Keratinocyte (primary cell): ENCODE data around the gene FOXN1. TPM values are rescaled to one million over a fixed set of nuclear protein-coding genes. Genes with fewer than 3 reads are reported as not detected.

ENCODE experiments used
- DNase-seq: peaks from one replicate; pipeline ENCODE4 v3.0.0-alpha.2; 2011; ENCODE audit warnings: low read depth, missing footprints, low spot score
- FAIRE-seq: peaks from 2 replicates; lab custom pipeline; 2011; peaks lifted over from hg19 to GRCh38; lab: Jason Lieb, UNC
- H2AFZ ChIP-seq: 2 replicates; pipeline ENCODE4 v1.6.0; 2012; ENCODE audit warnings: low read length, control low read depth, inconsistent platforms; ENCODE audit not compliant: control insufficient read depth
- H3K27ac ChIP-seq: 2 replicates; pipeline ENCODE4 v1.5.1; 2011; ENCODE audit warnings: low read length; ENCODE audit not compliant: control insufficient read depth, insufficient read depth
- H3K27me3 ChIP-seq: 3 replicates; pipeline ENCODE4 v1.6.0; 2011; ENCODE audit warnings: low read length; ENCODE audit not compliant: control insufficient read depth, insufficient read depth; ENCODE audit errors: extremely low read depth
- H3K36me3 ChIP-seq, 2 experiments: 2 replicates in 1 of 2; 3 replicates in 1 of 2; pipeline ENCODE4 v1.5.1; 2011; ENCODE audit warnings: low read length in 2 of 2, mild to moderate bottlenecking in 1 of 2; ENCODE audit not compliant: control insufficient read depth in 2 of 2, insufficient read depth in 2 of 2; ENCODE audit errors: extremely low read depth in 1 of 2
- H3K4me1 ChIP-seq: 3 replicates; pipeline ENCODE4 v1.5.1; 2011; ENCODE audit warnings: low read length; ENCODE audit not compliant: control insufficient read depth, insufficient read depth; ENCODE audit errors: extremely low read depth
- H3K4me2 ChIP-seq: 3 replicates; pipeline ENCODE4 v1.6.0; 2011; ENCODE audit warnings: low read depth, low read length; ENCODE audit not compliant: control insufficient read depth, insufficient read depth; ENCODE audit errors: extremely low read depth
- H3K4me3 ChIP-seq, 3 experiments: fragments of 200-600 bp in 1 of 3; sonication (generic) in 1 of 3; 2 replicates in 2 of 3; 3 replicates in 1 of 3; pipeline ENCODE4 v1.5.1; 2011 to 2016; ENCODE audit warnings: low read length in 3 of 3, mild to moderate bottlenecking in 3 of 3, control low read depth in 2 of 3, inconsistent platforms in 1 of 3, low read depth in 1 of 3, mixed read lengths in 1 of 3, mixed run types in 1 of 3, moderate library complexity in 1 of 3; ENCODE audit not compliant: control insufficient read depth in 2 of 3, insufficient read depth in 2 of 3; ENCODE audit errors: extremely low read depth in 1 of 3
- H3K79me2 ChIP-seq: 2 replicates; pipeline ENCODE4 v1.6.0; 2012; ENCODE audit warnings: low read length; ENCODE audit not compliant: control insufficient read depth, insufficient read depth
- H3K9ac ChIP-seq: 3 replicates; pipeline ENCODE4 v1.6.0; 2011; ENCODE audit warnings: low read length; ENCODE audit not compliant: control insufficient read depth, insufficient read depth; ENCODE audit errors: extremely low read depth
- H3K9me1 ChIP-seq: 3 replicates; pipeline ENCODE4 v1.6.0; 2011; ENCODE audit warnings: low read length; ENCODE audit not compliant: control insufficient read depth, insufficient read depth; ENCODE audit errors: extremely low read depth
- H3K9me3 ChIP-seq: 2 replicates; pipeline ENCODE4 v1.5.1; 2012; ENCODE audit warnings: low read depth, low read length; ENCODE audit not compliant: control insufficient read depth
- H4K20me1 ChIP-seq: 3 replicates; pipeline ENCODE4 v1.6.0; 2011; ENCODE audit warnings: low read length; ENCODE audit not compliant: control insufficient read depth, insufficient read depth; ENCODE audit errors: extremely low read depth
- EZH2 ChIP-seq: IDR thresholded peaks from one replicate; pipeline ENCODE4 v1.6.1; 2012; ENCODE audit warnings: inconsistent platforms, mild to moderate bottlenecking, low read length, moderate library complexity
- dilution Hi-C: fragments of 300-500 bp; cut with MboI; formaldehyde crosslinking; loops from one replicate; pipeline ENCODE4 v1.7.0; 2020; ENCODE audit warnings: low sequenced_read_pairs; ENCODE audit not compliant: extremely low pct_ligation_motif_present
- polyA plus RNA-seq, 5 experiments: library from polyadenylated mRNA; depleted of rRNA in 3 of 5; stranded (reverse) in 3 of 5; stranded (forward) in 1 of 5; unstranded in 1 of 5; fragments of >200 nt; gene quantifications; 1 replicate in 1 of 5; 2 replicates in 3 of 5; 3 replicates in 1 of 5; pipeline versions ENCODE4 v1.2.1 to v1.2.3, GENCODE V29; 2011 to 2012; ENCODE audit warnings: missing spikeins in 2 of 5, low read depth in 1 of 5, low replicate concordance in 1 of 5
- TF ChIP-seq, protein P1 (sequence below), 3 experiments: IDR thresholded peaks in 1 of 3; conservative IDR thresholded peaks in 1 of 3; optimal IDR thresholded peaks in 1 of 3; 2 replicates in 2 of 3; 3 replicates in 1 of 3; pipeline versions ENCODE3 to v1.5.1; 2011; ENCODE audit warnings: low read length in 3 of 3, mild to moderate bottlenecking in 3 of 3, moderate library complexity in 2 of 3, control low read depth in 1 of 3, inconsistent platforms in 1 of 3; ENCODE audit not compliant: insufficient read depth in 2 of 3; ENCODE audit errors: extremely low read depth in 1 of 3

FOXN1 gene
- polyA plus RNA-seq, 1 donor (not counting 4 experiments of a cell fraction or from before 2014, with no cell fraction given) = 0.29 TPM

DNA sequence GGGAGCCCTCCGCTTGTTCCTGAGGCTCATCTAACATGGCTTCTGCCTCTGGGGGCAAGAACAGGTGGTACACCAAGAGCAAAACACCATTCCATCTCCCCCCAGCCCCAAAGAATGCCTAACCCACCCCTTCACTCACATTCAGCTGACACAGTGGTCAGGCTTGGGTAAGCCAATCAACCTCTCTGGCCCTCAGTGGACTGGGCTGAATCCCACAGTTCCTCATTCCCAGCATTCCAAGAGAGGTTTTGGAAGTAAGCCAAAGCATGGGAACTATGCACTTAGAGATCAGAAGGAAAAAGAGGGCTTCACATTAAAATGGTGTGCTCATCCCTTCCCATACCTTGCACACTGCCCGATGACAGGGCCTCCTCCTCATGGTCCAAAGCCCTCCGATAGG lies 57.3 kb downstream of the FOXN1 start:
- Histone ChIP-seq H2AFZ (no peak overlapping the region), H3K27ac (no peak overlapping the region), H3K4me2 (no peak overlapping the region), H3K9ac (no peak overlapping the region), H3K4me3 (no peak overlapping the region), H3K36me3 (peaks cover 14% of the 10 kb centered on the region in 2 experiments), H3K27me3 (no peaks in the 10 kb centered on the region), H3K4me1 (no peaks in the 10 kb centered on the region), H3K79me2 (peaks cover 1% of the 10 kb centered on the region), H3K9me1 (no peaks in the 10 kb centered on the region), H4K20me1 (no peaks in the 10 kb centered on the region), H3K9me3 (no peaks in the 10 kb centered on the region)
- FAIRE-seq (no peak), DNase-seq (no peak)
- TF ChIP-seq, protein P1, sequence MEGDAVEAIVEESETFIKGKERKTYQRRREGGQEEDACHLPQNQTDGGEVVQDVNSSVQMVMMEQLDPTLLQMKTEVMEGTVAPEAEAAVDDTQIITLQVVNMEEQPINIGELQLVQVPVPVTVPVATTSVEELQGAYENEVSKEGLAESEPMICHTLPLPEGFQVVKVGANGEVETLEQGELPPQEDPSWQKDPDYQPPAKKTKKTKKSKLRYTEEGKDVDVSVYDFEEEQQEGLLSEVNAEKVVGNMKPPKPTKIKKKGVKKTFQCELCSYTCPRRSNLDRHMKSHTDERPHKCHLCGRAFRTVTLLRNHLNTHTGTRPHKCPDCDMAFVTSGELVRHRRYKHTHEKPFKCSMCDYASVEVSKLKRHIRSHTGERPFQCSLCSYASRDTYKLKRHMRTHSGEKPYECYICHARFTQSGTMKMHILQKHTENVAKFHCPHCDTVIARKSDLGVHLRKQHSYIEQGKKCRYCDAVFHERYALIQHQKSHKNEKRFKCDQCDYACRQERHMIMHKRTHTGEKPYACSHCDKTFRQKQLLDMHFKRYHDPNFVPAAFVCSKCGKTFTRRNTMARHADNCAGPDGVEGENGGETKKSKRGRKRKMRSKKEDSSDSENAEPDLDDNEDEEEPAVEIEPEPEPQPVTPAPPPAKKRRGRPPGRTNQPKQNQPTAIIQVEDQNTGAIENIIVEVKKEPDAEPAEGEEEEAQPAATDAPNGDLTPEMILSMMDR (optimal IDR thresholded peaks at IDR 0.05 in 1 of 3, IDR thresholded peaks at IDR 0.05 in 1 of 3, conservative IDR thresholded peaks at IDR 0.05 in 1 of 3; ENCODE audit: extremely low read depth in 1 of 3, insufficient read depth in 2 of 3, low read length in 3 of 3) = no peak
- TF ChIP-seq EZH2 = no peak
- dilution Hi-C loops = no loop called here

DNA sequence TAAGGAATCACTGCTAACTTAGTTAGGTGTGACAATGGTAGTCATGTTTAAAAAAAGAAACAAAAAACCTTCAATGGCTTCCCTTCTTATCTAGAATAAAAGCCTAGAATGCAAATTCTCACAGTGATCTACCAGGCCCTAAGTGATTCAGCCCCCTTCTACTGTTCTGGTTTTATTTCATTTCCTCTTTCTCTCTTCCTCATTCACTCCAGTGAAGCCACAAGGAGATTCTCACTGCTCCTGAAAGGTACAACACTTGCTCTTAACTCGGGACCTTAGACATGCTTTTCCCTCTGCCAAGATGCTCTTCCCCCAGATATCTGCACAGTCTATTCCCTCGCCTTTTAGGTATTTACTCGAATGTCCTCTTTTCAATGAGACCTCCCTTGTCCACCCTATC lies 61.5 kb downstream of the FOXN1 start:
- H3K27me3 ChIP-seq = no peaks in the 10 kb centered on the region
- no peak for DNase-seq
- H3K9me3 ChIP-seq = no peaks in the 10 kb centered on the region
- FAIRE-seq = no peak
- H3K79me2 ChIP-seq = peaks cover 15% of the 10 kb centered on the region
- TF ChIP-seq, protein P1 (optimal IDR thresholded peaks at IDR 0.05 in 1 of 3, IDR thresholded peaks at IDR 0.05 in 1 of 3, conservative IDR thresholded peaks at IDR 0.05 in 1 of 3; ENCODE audit: extremely low read depth in 1 of 3, insufficient read depth in 2 of 3, low read length in 3 of 3) = no peak
- no peak for TF ChIP-seq EZH2
- H3K4me1 ChIP-seq = peaks cover 15% of the 10 kb centered on the region
- no peaks in the 10 kb centered on the region for H4K20me1 ChIP-seq
- no peak overlapping the region for H3K9ac ChIP-seq
- H3K4me2 ChIP-seq = no peak overlapping the region
- no peak overlapping the region for H3K27ac ChIP-seq
- no peak overlapping the region for H2AFZ ChIP-seq
- H3K36me3 ChIP-seq = peaks cover 7% of the 10 kb centered on the region in 2 experiments
- dilution Hi-C loops = no loop called here
- no peak overlapping the region for H3K4me3 ChIP-seq
- no peaks in the 10 kb centered on the region for H3K9me1 ChIP-seq
